Tibial nerve (tissue), 4 donors: Measurements from ENCODE around the gene ZNF692. TPM values are rescaled to one million over a fixed set of nuclear protein-coding genes. Genes with fewer than 3 reads are reported as not detected.
"Not testable (repeated sequence)": the region's sequence is repeated elsewhere in the genome, so short reads cannot be mapped to it uniquely, and the experiment has no call there.

Experiments used
- DNase-seq, 2 donors: peaks; one replicate each; pipeline ENCODE4 v3.0.0-alpha.2; 2019; ENCODE audit warnings: low spot score in 2 of 2
- H3K27ac ChIP-seq, 4 donors: fragments of 200-600 bp; sonication (generic) in 3 of 4; one replicate each; pipeline ENCODE4 v1.5.1; 2017 to 2019; ENCODE audit warnings: mild to moderate bottlenecking in 1 of 4
- H3K27me3 ChIP-seq, 2 donors: fragments of 200-600 bp; sonication (generic) in 1 of 2; one replicate each; pipeline versions ENCODE4 v1.5.1 to v1.6.0; 2017 to 2019
- H3K36me3 ChIP-seq, 3 donors: fragments of 200-600 bp; sonication (generic); one replicate each; pipeline ENCODE4 v1.5.1; 2018 to 2019
- H3K4me1 ChIP-seq, 4 donors: fragments of 200-600 bp; sonication (generic) in 3 of 4; one replicate each; pipeline ENCODE4 v1.5.1; 2017 to 2019
- H3K4me3 ChIP-seq, 4 donors: fragments of 200-600 bp; sonication (generic) in 3 of 4; one replicate each; pipeline ENCODE4 v1.5.1; 2017 to 2019; ENCODE audit warnings: mild to moderate bottlenecking in 1 of 4, moderate library complexity in 1 of 4
- H3K9me3 ChIP-seq, 4 donors: fragments of 200-600 bp; sonication (generic) in 3 of 4; one replicate each; pipeline ENCODE4 v1.5.1; 2017 to 2019
- CTCF ChIP-seq, 5 experiments: fragments of 200-600 bp in 3 of 5; fragments of 450-650 bp in 2 of 5; sonication (generic) in 3 of 5; IDR thresholded peaks; one replicate each; pipeline ENCODE4 v1.5.1; 2016 to 2019; ENCODE audit warnings: antibody characterized with exemption in 5 of 5, mild to moderate bottlenecking in 3 of 5, moderate library complexity in 2 of 5
- EP300 ChIP-seq, 2 donors: sonication (generic); formaldehyde crosslinking; IDR thresholded peaks; one replicate each; pipeline ENCODE4 v1.6.1; 2017; ENCODE audit warnings: antibody characterized with exemption in 2 of 2, mild to moderate bottlenecking in 1 of 2
- POLR2A ChIP-seq, 2 donors: fragments of 450-650 bp; IDR thresholded peaks; one replicate each; pipeline ENCODE4 v1.6.1; 2017; ENCODE audit warnings: antibody characterized with exemption in 2 of 2, mild to moderate bottlenecking in 2 of 2, moderate library complexity in 2 of 2
- WGBS, 2 donors: methylation state at CpG; one replicate each; pipeline ENCODE4 v1.1.5; 2018; 5-methylcytosine and 5-hydroxymethylcytosine counted together
- total RNA-seq, 4 donors: library from RNA; depleted of rRNA; stranded (reverse); fragments of >200 nt; gene quantifications; one replicate each; pipeline ENCODE4 v1.1.0, GENCODE V29; 2016

Gene ZNF692
- total RNA-seq, 4 donors from 2014 or later = 40.8 to 118 (median 68.5) TPM

GRCh38 chr1:248831842-248832241 is 27.0 kb downstream of the ZNF692 start:
- TF ChIP-seq POLR2A (IDR thresholded peaks at IDR 0.05) (no peak), EP300 (IDR thresholded peaks at IDR 0.05) (no peak), CTCF (IDR thresholded peaks at IDR 0.05) (no peak)
- Histone ChIP-seq H3K27ac (no peak overlapping the region), H3K36me3 (no peaks in the 10 kb centered on the region), H3K27me3 (no peaks in the 10 kb centered on the region), H3K4me1 (peaks cover 0 to 8% (median 3%) of the 10 kb centered on the region in 4 donors), H3K4me3 (no peak overlapping the region), H3K9me3 (no peaks in the 10 kb centered on the region)
- WGBS, 2 donors = 93 to 96% methylated on average over 1 of the region's 1 CpG
- DNase-seq = no peak

- not testable (repeated sequence) for DNase-seq, H3K9me3 ChIP-seq, H3K27me3 ChIP-seq, H3K36me3 ChIP-seq, H3K4me3 ChIP-seq, H3K27ac ChIP-seq
- 47 to 61% methylated on average over 3 of the region's 3 CpGs for WGBS, 2 donors
- peaks cover 0 to 11% (median 3%) of the 10 kb centered on the region in 4 donors for H3K4me1 ChIP-seq
Measured at GRCh38 chr1:248830718-248831017, 28.2 kb downstream of the ZNF692 start.

- no peak for TF ChIP-seq POLR2A (IDR thresholded peaks at IDR 0.05)
- TF ChIP-seq CTCF (IDR thresholded peaks at IDR 0.05) = no peak
- TF ChIP-seq EP300 (IDR thresholded peaks at IDR 0.05) = no peak
- no peak overlapping the region for H3K27ac ChIP-seq
- H3K9me3 ChIP-seq = no peaks in the 10 kb centered on the region
- peaks cover 0 to 26% (median 18%) of the 10 kb centered on the region in 4 donors for H3K4me1 ChIP-seq
- H3K4me3 ChIP-seq = no peak overlapping the region
- WGBS, 2 donors = 63 to 72% methylated on average over 3 of the region's 3 CpGs
- H3K27me3 ChIP-seq = no peaks in the 10 kb centered on the region
- peaks cover 0 to 10% (median 0%) of the 10 kb centered on the region in 3 donors for H3K36me3 ChIP-seq
- no peak for DNase-seq
Measured at GRCh38 chr1:248828845-248829244, 30.0 kb downstream of the ZNF692 start.

GRCh38 chr1:248825909-248826760 is 32.8 kb downstream of the ZNF692 start, which contains the start of gene SH3BP5L:
TSS of gene SH3BP5L (minus strand) at chr1:248825915. CDS start at chr1:248824935, 980 bp downstream.
- peak; percentile 79 to 87 for DNase-seq
- Histone ChIP-seq H3K9me3 (no peaks in the 10 kb centered on the region), H3K36me3 (peaks cover 0 to 25% (median 0%) of the 10 kb centered on the region in 3 donors), H3K27ac (peak within 1 kb of the TSS; percentile 85 to 96 (median 92)), H3K4me3 (peak within 1 kb of the TSS; percentile 56 to 92 (median 84)), H3K27me3 (no peaks in the 10 kb centered on the region), H3K4me1 (peaks cover 0 to 53% (median 42%) of the 10 kb centered on the region in 4 donors)
- TF ChIP-seq EP300 (IDR thresholded peaks at IDR 0.05) (peak; percentile 56 to 88), POLR2A (IDR thresholded peaks at IDR 0.05) (peak; percentile 60 to 75), CTCF (IDR thresholded peaks at IDR 0.05) (peak; percentile 52 to 77 (median 63))
- 0% methylated on average over 44 to 56 of the region's 56 CpGs for WGBS, 2 donors

GRCh38 chr1:248825573-248825908 is 33.3 kb downstream of the ZNF692 start:
- Histone ChIP-seq H3K9me3 (no peaks in the 10 kb centered on the region), H3K4me1 (peaks cover 0 to 59% (median 42%) of the 10 kb centered on the region in 4 donors), H3K36me3 (peaks cover 0 to 31% (median 0%) of the 10 kb centered on the region in 3 donors), H3K4me3 (peak overlapping the region; percentile 56 to 92 (median 84)), H3K27ac (peak overlapping the region; percentile 85 to 96 (median 92)), H3K27me3 (no peaks in the 10 kb centered on the region)
- no peak for DNase-seq
- TF ChIP-seq CTCF (IDR thresholded peaks at IDR 0.05) = no peak
- peak; percentile 17 to 40 for TF ChIP-seq POLR2A (IDR thresholded peaks at IDR 0.05)
- TF ChIP-seq EP300 (IDR thresholded peaks at IDR 0.05) = no peak
- 0 to 1% methylated on average over 18 of the region's 18 CpGs for WGBS, 2 donors
